Smooth muscle cell (in vitro differentiated cells): Measurements from ENCODE around the gene INTU. TPM values are rescaled to one million over a fixed set of nuclear protein-coding genes. Genes with fewer than 3 reads are reported as not detected.
"Not testable (repeated sequence)": the region's sequence is repeated elsewhere in the genome, so short reads cannot be mapped to it uniquely, and the experiment has no call there.

Experiments used
- DNase-seq: peaks from one replicate; lab custom pipeline; 2025; ENCODE audit not compliant: unreplicated experiment; lab: John Stamatoyannopoulos, UW
- H2AFZ ChIP-seq: fragments of 200-600 bp; sonication (generic); 2 replicates; pipeline ENCODE4 v1.6.0; 2016; ENCODE audit warnings: antibody characterized with exemption, low read depth, mild to moderate bottlenecking
- H3F3A ChIP-seq: fragments of 200-600 bp; sonication (generic); 2 replicates; pipeline ENCODE4 v1.6.0; 2017; ENCODE audit warnings: antibody characterized with exemption, low read depth
- H3K27ac ChIP-seq: fragments of 200-600 bp; sonication (generic); 2 replicates; pipeline ENCODE4 v1.5.1; 2016; ENCODE audit warnings: low read depth, mild to moderate bottlenecking
- H3K27me3 ChIP-seq: fragments of 200-600 bp; sonication (generic); 2 replicates; pipeline ENCODE4 v1.6.1; 2016; ENCODE audit warnings: low read depth, mild to moderate bottlenecking
- H3K36me3 ChIP-seq: fragments of 200-600 bp; sonication (generic); 2 replicates; pipeline ENCODE4 v1.5.1; 2016; ENCODE audit warnings: low read depth
- H3K4me1 ChIP-seq: fragments of 200-600 bp; sonication (generic); 2 replicates; pipeline ENCODE4 v1.5.1; 2016; ENCODE audit warnings: low read depth
- H3K4me2 ChIP-seq: fragments of 200-600 bp; sonication (generic); 2 replicates; pipeline ENCODE4 v1.6.0; 2016; ENCODE audit warnings: mild to moderate bottlenecking
- H3K4me3 ChIP-seq: fragments of 200-600 bp; sonication (generic); 2 replicates; pipeline ENCODE4 v1.5.1; 2016; ENCODE audit warnings: mild to moderate bottlenecking
- H3K79me2 ChIP-seq: fragments of 200-600 bp; sonication (generic); 2 replicates; pipeline ENCODE4 v1.6.0; 2016; ENCODE audit warnings: low read depth, mild to moderate bottlenecking
- H3K9ac ChIP-seq: fragments of 200-600 bp; sonication (generic); 2 replicates; pipeline ENCODE4 v1.6.0; 2016; ENCODE audit warnings: low read depth
- H3K9me3 ChIP-seq: fragments of 200-600 bp; sonication (generic); replicated peaks from 2 replicates; pipeline ENCODE4 v1.5.1; 2016; ENCODE audit warnings: low read depth
- H4K20me1 ChIP-seq: fragments of 200-600 bp; sonication (generic); 2 replicates; pipeline ENCODE4 v1.6.0; 2016; ENCODE audit warnings: low read depth
- CTCF ChIP-seq: fragments of 200-600 bp; sonication (generic); IDR thresholded peaks from 2 replicates; pipeline ENCODE4 v1.5.1; 2017; ENCODE audit warnings: borderline replicate concordance, mild to moderate bottlenecking, antibody characterized with exemption; ENCODE audit not compliant: insufficient read depth, poor library complexity, severe bottlenecking
- WGBS: methylation state at CpG from one replicate; pipeline ENCODE4 v1.1.7; 2016; ENCODE audit warnings: low lambda C conversion rate; 5-methylcytosine and 5-hydroxymethylcytosine counted together
- polyA plus RNA-seq: library from polyadenylated mRNA; unstranded; fragments of >200 nt; fragmentation: Nextera tagmentation; extraction: Ambion mirVana; gene quantifications from 2 replicates; pipeline ENCODE4 v1.2.1, GENCODE V29; 2016
- total RNA-seq: library from RNA; depleted of rRNA; stranded (reverse); fragments of >200 nt; gene quantifications from 2 replicates; pipeline ENCODE4 v1.2.3, GENCODE V29; 2014

The INTU gene
- 32.8 and 36.0 TPM in 2 replicates for total RNA-seq
- 4.3 and 8.0 TPM in 2 replicates for polyA plus RNA-seq

- Histone ChIP-seq H3K9ac (peak within 1 kb of the TSS; percentile 88), H3K4me1 (peaks cover 7% of the 10 kb centered on the region), H3K27me3 (peaks cover under 1% of the 10 kb centered on the region), H2AFZ (peak within 1 kb of the TSS; percentile 89), H3K9me3 (no peaks in the 10 kb centered on the region), H3K79me2 (no peaks in the 10 kb centered on the region), H3K27ac (peak within 1 kb of the TSS; percentile 80), H3F3A (no peaks in the 10 kb centered on the region), H3K4me2 (peak within 1 kb of the TSS; percentile 92), H4K20me1 (no peaks in the 10 kb centered on the region), H3K4me3 (peak within 1 kb of the TSS; percentile 75), H3K36me3 (no peaks in the 10 kb centered on the region)
- 1% methylated on average over 38 of the region's 38 CpGs for WGBS
- DNase-seq: peak; percentile 52
- TF ChIP-seq CTCF: no peak
Measured at GRCh38 chr4:127632420-127633403, at the start of gene INTU. Gene INTU (plus strand): TSS chr4:127632957. CDS start chr4:127633035, 78 bp downstream.

GRCh38 chr4:127586496-127586895, 46.3 kb upstream of the INTU start:
- not testable (repeated sequence) for DNase-seq, H3K4me2 ChIP-seq, H3F3A ChIP-seq, H3K27ac ChIP-seq, H2AFZ ChIP-seq, H4K20me1 ChIP-seq, H3K4me1 ChIP-seq, H3K36me3 ChIP-seq, H3K79me2 ChIP-seq, H3K9ac ChIP-seq, H3K4me3 ChIP-seq, H3K9me3 ChIP-seq, H3K27me3 ChIP-seq
- WGBS: 88% methylated on average over 4 of the region's 4 CpGs

DNA sequence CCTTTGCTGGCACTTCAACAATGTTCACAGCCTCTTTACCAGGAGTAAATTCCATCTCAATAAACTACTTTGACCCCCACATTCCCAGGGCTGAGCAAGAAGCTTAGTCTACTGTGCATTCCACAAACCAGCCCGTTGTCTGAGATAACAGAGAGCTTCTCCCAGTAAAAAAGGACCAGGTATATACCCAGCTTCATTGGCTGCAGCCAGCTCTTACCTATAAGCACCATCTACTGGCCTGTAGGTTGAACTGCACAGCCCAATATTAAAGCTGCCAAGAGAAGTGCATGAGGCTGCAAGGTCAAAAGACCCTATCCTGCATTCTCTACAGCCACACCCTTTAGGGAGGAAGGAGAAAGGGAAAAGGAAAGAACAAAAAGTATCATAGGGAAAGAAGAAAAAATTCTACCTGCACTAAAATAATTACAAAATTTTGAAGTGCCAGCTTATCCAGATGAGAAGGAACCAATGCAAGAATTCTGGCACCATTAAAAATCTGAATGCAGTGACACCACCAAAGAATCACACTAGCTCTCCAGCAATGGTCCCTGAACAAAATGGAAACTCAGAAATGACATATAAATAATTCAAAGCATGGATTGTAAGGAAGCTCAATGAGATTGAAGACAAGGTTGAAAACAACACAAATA, 45.7 kb upstream of the INTU start:
- no peak for DNase-seq
- 0% methylated on average over 1 of the region's 1 CpG for WGBS
- H3K4me2 ChIP-seq: no peak overlapping the region

DNA sequence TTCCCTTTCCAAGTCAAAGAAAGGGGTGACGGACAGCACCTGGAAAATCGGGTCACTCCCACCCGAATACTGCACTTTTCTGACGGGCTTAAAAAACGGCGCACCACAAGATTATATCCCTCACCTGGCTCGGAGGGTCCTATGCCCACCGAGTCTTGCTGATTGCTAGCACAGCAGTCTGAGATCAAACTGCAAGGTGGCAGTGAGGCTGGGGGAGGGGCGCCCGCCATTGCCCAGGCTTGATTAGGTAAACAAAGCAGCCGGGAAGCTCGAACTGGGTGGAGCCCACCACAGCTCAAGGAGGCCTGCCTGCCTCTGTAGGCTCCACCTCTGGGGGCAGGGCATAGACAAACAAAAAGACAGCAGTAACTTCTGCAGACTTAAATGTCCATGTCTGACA, 43.6 kb upstream of the INTU start:
- not testable (repeated sequence) for H2AFZ ChIP-seq, H3K4me2 ChIP-seq, H3K9ac ChIP-seq, H4K20me1 ChIP-seq, DNase-seq, H3K27me3 ChIP-seq, H3K9me3 ChIP-seq, H3F3A ChIP-seq, H3K36me3 ChIP-seq, H3K27ac ChIP-seq, H3K4me3 ChIP-seq, H3K4me1 ChIP-seq, H3K79me2 ChIP-seq
- 83% methylated on average over 12 of the region's 12 CpGs for whole genome bisulfite sequencing

More for the DNA sequence above, 45.7 kb upstream of the INTU start:
- Histone ChIP-seq H3F3A (no peaks in the 10 kb centered on the region), H3K9ac (no peak overlapping the region), H2AFZ (no peak overlapping the region), H3K27ac (no peak overlapping the region), H3K27me3 (no peaks in the 10 kb centered on the region), H3K4me3 (no peak overlapping the region), H4K20me1 (no peaks in the 10 kb centered on the region), H3K9me3 (no peaks in the 10 kb centered on the region), H3K36me3 (no peaks in the 10 kb centered on the region), H3K4me1 (no peaks in the 10 kb centered on the region), H3K79me2 (no peaks in the 10 kb centered on the region)
- TF ChIP-seq CTCF: peak; percentile 59
